Endothelial cell of umbilical vein (primary cell): ENCODE measurements around the gene CPNE2. TPM values are rescaled to one million over a fixed set of nuclear protein-coding genes. Genes with fewer than 3 reads are reported as not detected.

Experiments used
- BruUV-seq: library from RNA; stranded (reverse); fragments of 400-500 nt; replicated peaks from 2 replicates; lab custom pipeline; 2021; lab: Mats Ljungman, UMichigan
- CTCF ChIA-PET: fragments of 300-600, 350-600 bp; sonication (Branson Sonifier 250); formaldehyde crosslinking; loops from one replicate; lab custom pipeline; 2021; ENCODE audit warnings: antibody characterized with exemption, inconsistent platforms; lab: Charles Lee
- POLR2A ChIA-PET: fragments of 300-600, 350-600 bp; sonication (Branson Sonifier 250); formaldehyde crosslinking; loops from one replicate; lab custom pipeline; 2021; ENCODE audit warnings: antibody characterized with exemption, inconsistent platforms; lab: Charles Lee
- DNase-seq: peaks from one replicate; pipeline ENCODE4 v3.0.0-alpha.2; 2011; ENCODE audit warnings: low read depth, low spot score
- FAIRE-seq: peaks from 2 replicates; lab custom pipeline; 2011; peaks lifted over from hg19 to GRCh38; lab: Jason Lieb, UNC
- H2AFZ ChIP-seq: 2 replicates; pipeline ENCODE4 v1.6.0; 2012; ENCODE audit warnings: low read depth, low read length, control low read depth, inconsistent platforms
- H3K27ac ChIP-seq: 2 replicates; pipeline ENCODE4 v1.5.1; 2011; ENCODE audit warnings: low read depth, mild to moderate bottlenecking, control low read depth, low read length, moderate library complexity; ENCODE audit not compliant: insufficient read depth
- H3K27me3 ChIP-seq, 2 experiments: 2 replicates each; pipeline versions ENCODE4 v1.6.0 to v1.6.1; 2011; ENCODE audit warnings: low read length in 2 of 2, mixed read lengths in 1 of 2; ENCODE audit not compliant: control insufficient read depth in 2 of 2, insufficient read depth in 2 of 2
- H3K36me3 ChIP-seq, 2 experiments: 2 replicates in 1 of 2; 3 replicates in 1 of 2; pipeline ENCODE4 v1.5.1; 2011; ENCODE audit warnings: low read length in 2 of 2, mild to moderate bottlenecking in 1 of 2, moderate library complexity in 1 of 2; ENCODE audit not compliant: control insufficient read depth in 2 of 2, insufficient read depth in 2 of 2; ENCODE audit errors: extremely low read depth in 1 of 2
- H3K4me1 ChIP-seq: 3 replicates; pipeline ENCODE4 v1.5.1; 2011; ENCODE audit warnings: mild to moderate bottlenecking, low read length; ENCODE audit not compliant: control insufficient read depth, insufficient read depth; ENCODE audit errors: extremely low read depth
- H3K4me2 ChIP-seq: 2 replicates; pipeline ENCODE4 v1.6.1; 2011; ENCODE audit warnings: low read length, control low read depth, mixed read lengths; ENCODE audit not compliant: insufficient read depth
- H3K4me3 ChIP-seq, 3 experiments: fragments of 200-600 bp in 1 of 3; sonication (generic), shearing (Covaris generic) in 1 of 3; replicated peaks in 1 of 3; 2 replicates each; pipeline ENCODE4 v1.5.1; 2011 to 2016; ENCODE audit warnings: control low read depth in 3 of 3, low read length in 3 of 3, mild to moderate bottlenecking in 2 of 3, inconsistent platforms in 1 of 3, low read depth in 1 of 3, moderate library complexity in 1 of 3; ENCODE audit not compliant: insufficient read depth in 1 of 3
- H3K79me2 ChIP-seq: 2 replicates; pipeline ENCODE4 v1.6.0; 2012; ENCODE audit warnings: low read length, inconsistent platforms; ENCODE audit not compliant: control insufficient read depth, insufficient read depth
- H3K9ac ChIP-seq: replicated peaks from 2 replicates; pipeline ENCODE3; 2011; ENCODE audit warnings: low read length, control low read depth; ENCODE audit not compliant: insufficient read depth; ENCODE audit errors: extremely low read depth
- H3K9me1 ChIP-seq: replicated peaks from 3 replicates; pipeline ENCODE4 v1.6.0; 2011; ENCODE audit warnings: mild to moderate bottlenecking, low read length; ENCODE audit not compliant: control insufficient read depth, insufficient read depth; ENCODE audit errors: extremely low read depth
- H3K9me3 ChIP-seq: replicated peaks from 2 replicates; pipeline ENCODE4 v1.5.1; 2012; ENCODE audit warnings: low read length, inconsistent platforms; ENCODE audit not compliant: control insufficient read depth, insufficient read depth
- H4K20me1 ChIP-seq: replicated peaks from 2 replicates; pipeline ENCODE3; 2011; ENCODE audit warnings: mild to moderate bottlenecking, low read length; ENCODE audit not compliant: control insufficient read depth, insufficient read depth; ENCODE audit errors: extremely low read depth
- CTCF ChIP-seq, 2 donors: IDR thresholded peaks; 1 replicate in 1 of 2; 2 replicates in 1 of 2; pipeline ENCODE4 v1.5.1; 2011; ENCODE audit warnings: low read length in 2 of 2, mild to moderate bottlenecking in 2 of 2, moderate library complexity in 2 of 2, control low read depth in 1 of 2, inconsistent platforms in 1 of 2, low read depth in 1 of 2; ENCODE audit not compliant: insufficient read depth in 1 of 2; ENCODE audit errors: extremely low read depth in 1 of 2
- EZH2 ChIP-seq: IDR thresholded peaks from 2 replicates; pipeline ENCODE4 v1.6.1; 2012; ENCODE audit warnings: borderline replicate concordance, low read depth, mild to moderate bottlenecking, moderate library complexity, low read length, inconsistent platforms; ENCODE audit not compliant: severe bottlenecking
- FOS ChIP-seq: IDR thresholded peaks from 2 replicates; pipeline ENCODE4 v1.6.1; 2011; ENCODE audit warnings: mild to moderate bottlenecking, low read length, moderate library complexity, borderline replicate concordance; ENCODE audit not compliant: insufficient read depth
- GATA2 ChIP-seq: IDR thresholded peaks from 2 replicates; pipeline ENCODE4 v1.7.0; 2011; ENCODE audit warnings: low read depth, mild to moderate bottlenecking, moderate library complexity, mixed read lengths, low read length; ENCODE audit not compliant: insufficient read length, insufficient read depth
- JUN ChIP-seq: IDR thresholded peaks from 2 replicates; pipeline ENCODE4 v1.6.1; 2011; ENCODE audit warnings: borderline replicate concordance, low read depth; ENCODE audit not compliant: insufficient read length, insufficient read depth
- MAX ChIP-seq: IDR thresholded peaks from 2 replicates; pipeline ENCODE4 v1.6.1; 2011; ENCODE audit not compliant: insufficient read depth, insufficient read length
- MYC ChIP-seq: IDR thresholded peaks from one replicate; pipeline ENCODE4 v1.6.1; 2011; ENCODE audit warnings: mild to moderate bottlenecking, low read depth, low read length
- POLR2A ChIP-seq: IDR thresholded peaks from 2 replicates; pipeline ENCODE4 v1.6.1; 2012; ENCODE audit warnings: low read depth, mild to moderate bottlenecking, control low read depth, low read length
- POLR2AphosphoS5 ChIP-seq: IDR thresholded peaks from 2 replicates; pipeline ENCODE4 v1.6.1; 2012; ENCODE audit warnings: low read depth, mild to moderate bottlenecking, control low read depth, low read length, moderate library complexity; ENCODE audit not compliant: insufficient read depth
- dilution Hi-C: fragments of 300-500 bp; cut with MboI; formaldehyde crosslinking; loops from one replicate; pipeline ENCODE4 v1.15.0; 2019; ENCODE audit warnings: low sequenced_read_pairs; ENCODE audit not compliant: extremely low pct_ligation_motif_present
- intact Hi-C: fragments of 100-400 bp; cut with micrococcal nuclease; formaldehyde crosslinking; loops from one replicate; pipeline ENCODE4 v1.10.0; 2022
- polyA plus RNA-seq, 4 experiments: library from polyadenylated mRNA; depleted of rRNA in 3 of 4; stranded (reverse) in 3 of 4; unstranded in 1 of 4; fragments of >200 nt; gene quantifications; 2 replicates each; pipeline versions ENCODE4 v1.2.1 to v1.2.3, GENCODE V29; 2011 to 2012; ENCODE audit warnings: missing spikeins in 1 of 4
- total RNA-seq: library from RNA; stranded (reverse); gene quantifications from 2 replicates; pipeline ENCODE4 v1.2.3, GENCODE V29; 2021

The CPNE2 gene
- total and polyA plus RNA-seq, 2 donors (not counting 3 experiments of a cell fraction or from before 2014, with no cell fraction given) = 91.9 to 187 TPM

- Histone ChIP-seq H3K4me1 (peaks cover 37% of the 10 kb centered on the region), H3K27ac (no peak overlapping the region), H3K4me3 (no peak overlapping the region), H2AFZ (no peak overlapping the region), H3K9ac (no peak overlapping the region), H3K9me1 (no peaks in the 10 kb centered on the region), H3K9me3 (no peaks in the 10 kb centered on the region), H3K27me3 (no peaks in the 10 kb centered on the region), H3K36me3 (no peaks in the 10 kb centered on the region), H3K79me2 (no peaks in the 10 kb centered on the region), H4K20me1 (no peaks in the 10 kb centered on the region), H3K4me2 (no peak overlapping the region)
- TF ChIP-seq POLR2A (no peak), EZH2 (no peak), MYC (no peak), FOS (no peak), GATA2 (no peak), POLR2AphosphoS5 (no peak), MAX (no peak), JUN (no peak), CTCF (IDR thresholded peaks at IDR 0.05; ENCODE audit: extremely low read depth in 1 of 2, insufficient read depth in 1 of 2, low read depth in 1 of 2, low read length in 2 of 2) (no peak)
- ChIA-PET CTCF (interaction anchor here (1.0 to 2.5 kb wide), 3 partner anchors 11 to 57 kb away, joined by 3 to 16 read pairs (median 6); partner anchors contain the start of gene CPNE2), POLR2A (no interaction called here)
- FAIRE-seq = no peak
- BruUV-seq = no TSS peak
- intact Hi-C loops (loop anchor here (2.0 kb wide), 1 partner anchor 16 kb away; no protein-coding TSS in a partner anchor), dilution Hi-C loops (no loop called here)
- DNase-seq = no peak
These were observed 48.7 kb downstream of the CPNE2 start for GRCh38 chr16:57140931-57141668.
